GM19193 (cell line): ENCODE results near the gene SPINK4.

Experiments
- POLR2A ChIP-seq: IDR thresholded peaks from 4 replicates; pipeline ENCODE4 v1.6.1; 2011; ENCODE audit not compliant: insufficient read depth, insufficient read length; ENCODE audit errors: extremely low read depth

The SPINK4 gene, protein sequence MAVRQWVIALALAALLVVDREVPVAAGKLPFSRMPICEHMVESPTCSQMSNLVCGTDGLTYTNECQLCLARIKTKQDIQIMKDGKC

GRCh38 chr9:33239921-33240320 lies at the start of gene SPINK4:
Gene SPINK4, plus strand, starts transcription at chr9:33240167. Its CDS starts 42 bp downstream, at chr9:33240209.
- no peak for TF ChIP-seq POLR2A

GRCh38 chr9:33192493-33193255 lies 47.3 kb upstream of the SPINK4 start:
- TF ChIP-seq POLR2A = no peak

- no peak for TF ChIP-seq POLR2A
These were observed 46.1 kb upstream of the SPINK4 start for GRCh38 chr9:33193818-33194217.

- no peak for TF ChIP-seq POLR2A
These were observed 43.2 kb upstream of the SPINK4 start for GRCh38 chr9:33196736-33197135.

DNA sequence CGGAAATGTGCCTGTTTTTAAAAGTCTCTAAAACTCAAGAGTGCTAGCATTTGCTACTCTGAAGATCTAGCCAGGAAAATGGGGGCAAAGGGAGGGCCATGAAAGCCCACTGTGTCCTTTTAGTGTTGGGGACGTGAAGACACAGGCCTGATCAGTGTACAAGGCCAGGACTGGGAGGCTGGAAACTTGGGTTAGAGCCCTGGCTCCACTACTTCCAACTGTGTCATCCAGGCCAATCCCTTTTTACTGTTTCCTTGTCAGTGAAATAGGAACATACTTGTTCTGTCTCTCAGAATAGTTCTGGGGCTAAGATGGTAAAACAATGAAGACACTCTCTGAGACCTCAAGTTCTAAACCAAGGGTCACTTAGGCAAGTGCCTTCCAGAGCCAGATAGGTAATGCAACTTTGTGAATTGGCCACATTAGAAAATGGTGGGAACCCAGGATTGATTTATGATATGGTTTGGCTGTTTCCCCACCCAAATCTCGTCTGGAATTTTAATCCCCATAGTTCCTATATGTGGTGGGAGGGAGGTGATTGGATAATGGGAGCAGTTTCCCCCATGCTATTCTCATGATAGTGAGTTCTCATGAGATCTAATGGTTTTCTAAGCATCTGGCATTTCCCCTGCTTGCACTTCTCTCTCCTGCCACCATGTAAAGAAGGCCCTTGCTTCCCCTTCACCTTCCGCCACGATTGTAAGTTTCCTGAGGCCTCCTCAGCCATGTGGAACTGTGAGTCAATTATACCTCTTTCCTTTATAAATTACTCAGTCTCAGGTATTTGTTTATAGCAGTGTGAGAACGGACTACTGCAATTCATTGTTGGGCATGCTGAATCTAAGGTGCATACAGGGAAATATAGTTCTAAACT lies 42.5 kb upstream of the SPINK4 start:
- TF ChIP-seq POLR2A = no peak

DNA sequence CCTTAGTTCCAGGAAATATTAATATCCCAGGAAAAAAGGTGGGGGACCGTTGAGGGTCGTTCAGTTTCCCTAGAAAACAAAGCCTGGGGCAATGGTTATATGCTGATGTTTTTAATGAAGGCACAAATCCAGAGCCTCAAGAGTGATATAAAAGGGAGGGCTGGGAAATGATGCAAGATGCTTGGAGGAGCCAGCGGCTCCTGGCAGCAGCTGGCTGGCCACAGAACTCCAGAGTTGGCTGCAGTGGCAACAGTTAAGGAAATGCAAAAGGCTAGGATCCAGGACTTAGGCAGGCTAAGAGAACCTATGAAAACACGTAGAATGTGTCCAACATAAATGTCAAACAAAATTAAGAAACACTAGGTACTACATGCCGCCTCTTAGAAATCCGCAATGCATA lies 41.8 kb upstream of the SPINK4 start:
- no peak for TF ChIP-seq POLR2A

GRCh38 chr9:33202018-33202417 lies 37.9 kb upstream of the SPINK4 start:
- no peak for TF ChIP-seq POLR2A

- no peak for TF ChIP-seq POLR2A
These were observed 37.3 kb upstream of the SPINK4 start for GRCh38 chr9:33202552-33203201.

- no peak for TF ChIP-seq POLR2A
These were observed 30.6 kb upstream of the SPINK4 start for GRCh38 chr9:33209394-33209793.

- no peak for TF ChIP-seq POLR2A
These were observed 29.8 kb upstream of the SPINK4 start for GRCh38 chr9:33210006-33210715.

DNA sequence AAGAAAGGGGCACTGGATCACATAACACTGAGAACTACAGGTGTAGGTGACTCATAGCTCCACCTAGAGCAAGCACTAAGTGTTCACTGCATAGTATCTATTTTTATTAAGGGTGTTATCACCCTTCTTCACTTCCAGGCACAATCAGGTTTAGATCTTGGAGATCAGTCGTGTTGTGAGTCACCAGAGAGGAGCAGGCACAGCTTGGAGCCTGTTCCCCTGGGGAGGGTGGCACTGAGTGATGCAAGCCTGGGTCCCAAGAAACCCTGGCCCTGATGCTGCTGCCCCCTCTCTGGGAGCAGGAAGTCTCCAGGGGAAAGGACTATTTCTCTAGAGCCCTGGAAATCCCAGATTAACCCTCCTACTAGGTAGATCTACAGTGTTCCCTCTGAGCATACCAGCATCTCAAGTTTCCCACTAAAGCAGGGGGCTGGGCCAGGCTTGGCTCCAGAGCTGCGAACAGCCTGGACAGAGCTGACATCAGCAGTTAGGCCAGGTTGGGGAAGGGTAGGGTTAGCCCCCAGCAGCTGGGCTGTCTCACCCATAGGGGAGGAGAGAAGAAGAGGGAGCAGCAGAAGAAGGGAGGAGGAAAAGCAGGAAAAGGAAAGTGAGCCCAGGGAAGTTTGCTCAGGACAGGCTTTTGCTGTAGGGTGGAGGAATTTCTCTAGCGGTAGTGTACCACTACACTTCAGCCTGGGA lies 28.1 kb upstream of the SPINK4 start:
- TF ChIP-seq POLR2A = no peak

DNA sequence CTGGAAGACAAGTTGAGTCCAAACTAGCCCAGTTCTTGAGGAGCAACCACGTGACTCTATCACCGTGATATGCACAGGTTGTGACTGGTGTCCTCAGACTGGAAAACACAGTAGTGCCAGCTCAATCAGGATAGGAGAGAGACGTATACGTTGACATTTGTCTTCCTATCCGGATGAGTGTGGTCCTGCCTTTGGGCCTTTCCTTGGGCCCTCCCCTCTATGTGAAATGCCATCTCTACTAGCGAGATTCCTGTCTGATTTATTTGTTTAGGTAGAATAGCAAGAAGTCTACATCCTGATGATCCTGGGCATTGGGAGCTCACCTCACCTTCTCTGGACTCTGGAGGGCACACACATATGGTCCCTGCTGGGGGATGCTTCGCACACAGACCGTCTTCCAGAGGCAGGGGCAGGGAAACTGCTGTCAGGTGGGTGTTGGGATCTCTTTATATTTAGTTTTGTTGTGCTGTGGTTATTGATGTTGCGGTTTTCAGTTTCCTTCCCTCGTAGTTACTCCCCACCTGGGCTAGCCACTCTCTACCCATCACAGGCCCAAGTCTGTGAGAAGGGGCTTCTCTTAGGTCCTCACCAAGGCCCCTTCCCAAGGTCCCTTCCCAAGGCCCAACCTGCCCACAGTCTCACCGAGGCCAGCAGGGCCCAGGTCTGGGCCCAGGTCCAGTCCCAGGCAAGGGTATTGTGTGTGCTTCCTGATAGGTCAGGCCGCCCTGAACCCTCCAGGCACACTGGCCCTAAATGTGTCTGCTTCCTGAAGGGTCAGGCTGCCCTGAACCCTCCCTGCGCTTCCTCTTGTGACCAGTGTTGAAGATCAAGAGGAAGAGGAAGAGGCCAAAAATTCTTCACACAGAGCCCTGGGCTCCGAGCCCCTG lies 19.0 kb upstream of the SPINK4 start:
- no peak for TF ChIP-seq POLR2A

DNA sequence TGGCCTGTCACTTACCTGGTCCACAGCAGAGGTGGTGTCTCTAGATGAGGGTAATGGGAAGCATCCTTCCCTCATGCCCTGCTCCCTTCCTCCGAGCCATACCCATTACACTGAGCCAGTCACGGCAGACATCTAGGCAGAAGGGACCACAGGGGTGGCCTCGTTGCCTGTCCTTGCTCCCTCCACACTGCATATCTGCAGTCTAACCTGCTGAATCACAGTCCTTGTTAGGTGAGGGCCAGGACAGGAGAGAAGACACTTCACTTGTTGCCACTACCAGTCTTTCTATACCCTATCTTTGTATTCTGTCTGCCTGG lies 18.4 kb upstream of the SPINK4 start:
- no peak for TF ChIP-seq POLR2A

GRCh38 chr9:33222031-33222430 lies 17.9 kb upstream of the SPINK4 start:
- no peak for TF ChIP-seq POLR2A

DNA sequence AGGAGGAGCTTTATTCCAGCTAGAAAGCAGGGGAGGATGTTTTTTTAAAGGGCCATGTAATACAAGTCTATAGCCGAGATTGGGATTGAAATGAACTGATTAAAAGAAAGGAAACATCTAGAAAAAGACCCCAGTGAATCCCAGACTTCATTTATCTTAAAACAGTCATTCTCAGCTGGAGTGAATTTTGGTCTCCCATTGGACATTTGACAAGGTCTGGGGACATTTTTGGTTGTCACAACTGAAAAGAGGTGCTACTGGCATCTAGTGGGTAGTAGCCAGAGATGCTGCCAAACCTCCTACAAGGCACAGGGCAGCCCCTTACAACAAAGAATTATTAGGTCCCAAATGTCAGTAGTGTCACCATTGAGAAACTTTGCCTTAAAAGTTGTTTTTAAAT lies 16.3 kb upstream of the SPINK4 start:
- TF ChIP-seq POLR2A = no peak
